HG03135 (cell line): ENCODE results near the gene SEMA3G.

Source experiments
- ATAC-seq: cut with Tn5 transposase; IDR thresholded peaks from one replicate; pipeline ENCODE4 v1.9.1; 2021; ENCODE audit warnings: mild to moderate bottlenecking, moderate library complexity; ENCODE audit not compliant: unreplicated experiment

Gene SEMA3G

DNA sequence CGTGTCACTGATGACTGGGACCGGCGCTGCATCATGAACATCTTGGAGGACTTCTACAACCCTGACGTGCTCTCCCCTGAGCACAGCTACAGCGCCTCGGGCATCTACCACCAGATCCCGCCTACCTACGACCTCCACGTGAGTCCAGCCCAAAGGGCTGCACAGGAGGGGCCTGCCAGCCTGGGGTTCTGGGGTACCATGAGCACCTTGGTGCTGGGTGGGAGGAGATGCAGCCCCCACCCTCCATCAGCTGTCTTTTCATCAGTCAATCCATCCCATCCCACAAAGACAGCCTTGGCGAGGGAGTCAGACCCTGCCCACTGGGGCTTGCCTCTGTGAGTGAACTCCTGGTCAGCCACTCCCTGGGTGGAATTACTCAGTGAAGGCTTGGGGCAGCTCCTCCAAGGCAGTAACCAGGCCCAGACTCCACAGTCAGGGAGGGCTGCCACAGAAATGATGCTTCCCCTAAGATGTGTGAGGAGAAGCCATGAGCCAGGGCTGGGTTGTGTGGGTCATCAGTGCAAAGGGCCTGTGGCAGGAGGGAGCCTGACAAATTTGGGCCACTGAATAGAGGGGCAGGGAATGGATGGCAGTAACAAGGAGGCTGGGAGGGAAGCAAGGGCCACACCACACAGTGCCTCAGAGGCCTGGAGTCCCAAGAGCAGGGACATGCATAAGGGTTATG, 47.9 kb downstream of the SEMA3G start:
- no peak for ATAC-seq

DNA sequence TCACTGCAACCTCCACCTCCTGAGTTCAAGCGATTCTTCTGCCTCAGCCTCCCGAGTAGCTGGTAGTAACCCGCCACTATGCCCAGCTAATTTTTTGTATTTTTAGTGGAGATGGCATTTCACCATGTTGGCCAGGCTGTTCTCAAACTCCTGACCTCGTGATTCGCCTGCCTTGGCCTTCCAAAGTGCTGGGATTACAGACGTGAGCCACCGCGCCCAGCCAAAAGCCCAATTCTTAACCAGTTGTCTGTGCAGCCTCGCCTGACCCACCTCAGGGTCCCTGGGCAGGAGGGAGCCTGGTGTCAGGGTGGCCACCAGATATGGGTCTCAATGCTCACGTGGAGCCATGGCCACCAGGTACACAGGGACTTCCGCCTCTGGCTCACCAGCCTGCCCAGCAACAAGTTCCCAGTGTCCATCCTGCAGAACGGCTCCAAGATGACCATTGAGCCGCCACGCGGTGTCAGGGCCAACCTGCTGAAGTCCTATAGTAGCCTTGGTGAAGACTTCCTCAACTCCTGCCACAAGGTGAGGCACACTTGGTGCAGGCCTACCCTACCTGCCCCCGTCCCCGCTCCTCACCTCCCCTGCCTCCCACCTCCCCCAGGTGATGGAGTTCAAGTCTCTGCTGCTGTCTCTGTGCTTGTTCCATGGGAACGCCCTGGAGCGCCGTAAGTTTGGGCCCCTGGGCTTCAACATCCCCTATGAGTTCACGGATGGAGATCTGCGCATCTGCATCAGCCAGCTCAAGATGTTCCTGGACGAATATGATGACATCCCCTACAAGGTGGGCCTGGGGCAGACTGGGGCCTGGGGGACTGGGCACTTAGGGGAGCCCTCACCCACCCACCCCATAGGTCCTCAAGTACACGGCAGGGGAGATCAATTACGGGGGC, 48.6 kb downstream of the SEMA3G start:
- no peak for ATAC-seq

DNA sequence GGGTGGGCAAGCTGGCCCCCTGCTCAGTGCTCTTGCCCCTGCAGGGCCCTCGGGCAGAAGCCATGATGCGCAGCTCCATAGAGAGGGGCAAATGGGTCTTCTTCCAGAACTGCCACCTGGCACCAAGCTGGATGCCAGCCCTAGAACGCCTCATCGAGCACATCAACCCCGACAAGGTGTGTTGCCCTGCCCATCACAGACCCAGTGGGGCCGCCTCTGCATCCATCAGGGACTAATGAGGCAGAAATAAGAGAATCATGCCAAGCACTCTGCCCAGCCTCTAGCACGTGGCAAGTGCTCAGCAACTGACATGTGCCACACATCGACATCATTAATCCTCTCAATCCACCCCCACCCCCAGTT, 49.4 kb downstream of the SEMA3G start:
- ATAC-seq: no peak

DNA sequence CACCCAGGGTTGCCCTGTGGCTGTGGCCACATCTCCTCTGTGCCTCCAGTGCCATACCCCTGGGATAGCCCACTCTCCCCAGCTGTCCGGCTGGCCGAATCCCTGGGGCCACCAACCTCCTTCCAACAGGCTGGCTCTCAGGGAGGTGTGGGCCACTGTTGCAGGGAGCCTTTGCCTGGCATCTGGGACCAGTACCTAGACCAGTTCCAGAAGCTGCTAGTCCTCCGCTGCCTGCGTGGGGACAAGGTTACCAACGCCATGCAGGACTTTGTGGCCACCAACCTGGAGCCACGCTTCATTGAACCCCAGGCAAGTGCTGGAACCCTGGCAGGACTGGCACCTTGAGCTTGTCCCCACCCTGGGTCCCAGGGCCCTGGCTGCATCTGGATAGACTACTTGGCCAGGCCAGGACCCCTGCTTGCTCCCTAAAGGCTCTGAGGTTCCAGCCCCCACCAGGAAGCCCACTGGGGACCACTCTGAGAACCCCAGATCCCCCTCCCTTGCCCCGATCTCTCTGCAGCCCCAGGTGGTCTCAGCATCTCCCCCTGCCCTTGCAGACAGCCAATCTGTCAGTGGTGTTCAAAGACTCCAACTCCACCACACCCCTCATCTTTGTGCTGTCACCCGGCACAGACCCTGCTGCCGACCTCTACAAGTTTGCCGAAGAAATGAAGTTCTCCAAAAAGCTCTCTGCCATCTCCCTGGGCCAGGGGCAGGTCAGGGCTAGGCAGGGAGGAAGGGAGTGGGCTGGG, 50.0 kb downstream of the SEMA3G start:
- ATAC-seq: no peak

DNA sequence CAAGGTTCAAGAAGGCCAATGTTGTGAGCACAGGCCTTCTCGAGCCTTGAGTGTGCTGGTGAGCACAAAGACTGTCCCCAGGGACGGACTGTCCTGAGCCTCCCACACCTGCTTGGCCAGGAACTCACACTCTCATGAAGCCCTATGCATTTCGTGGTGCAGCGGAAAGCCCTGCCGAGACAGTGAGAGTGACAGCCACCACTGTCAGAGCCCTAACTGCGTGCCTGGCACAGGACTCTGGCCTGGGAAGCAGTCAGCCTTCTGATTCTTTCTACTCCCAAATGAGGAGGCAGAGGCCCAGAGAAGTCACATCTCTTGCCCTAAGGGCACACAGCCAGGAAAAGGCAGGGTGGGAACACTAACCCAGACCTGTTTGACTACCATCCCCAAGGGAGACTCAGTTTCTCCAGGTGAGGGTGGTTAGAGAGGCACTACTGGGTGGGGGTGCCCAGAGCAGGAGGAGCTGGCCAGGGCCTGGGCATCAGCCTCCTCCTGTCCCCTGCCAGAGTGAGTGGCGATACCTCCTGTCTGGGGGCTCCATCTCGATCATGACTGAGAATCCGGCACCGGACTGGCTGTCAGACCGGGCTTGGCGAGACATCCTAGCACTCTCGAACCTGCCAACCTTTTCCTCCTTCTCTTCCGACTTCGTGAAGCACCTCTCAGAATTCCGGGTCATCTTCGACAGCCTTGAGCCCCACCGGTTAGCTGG, 50.8 kb downstream of the SEMA3G start:
- no peak for ATAC-seq

DNA sequence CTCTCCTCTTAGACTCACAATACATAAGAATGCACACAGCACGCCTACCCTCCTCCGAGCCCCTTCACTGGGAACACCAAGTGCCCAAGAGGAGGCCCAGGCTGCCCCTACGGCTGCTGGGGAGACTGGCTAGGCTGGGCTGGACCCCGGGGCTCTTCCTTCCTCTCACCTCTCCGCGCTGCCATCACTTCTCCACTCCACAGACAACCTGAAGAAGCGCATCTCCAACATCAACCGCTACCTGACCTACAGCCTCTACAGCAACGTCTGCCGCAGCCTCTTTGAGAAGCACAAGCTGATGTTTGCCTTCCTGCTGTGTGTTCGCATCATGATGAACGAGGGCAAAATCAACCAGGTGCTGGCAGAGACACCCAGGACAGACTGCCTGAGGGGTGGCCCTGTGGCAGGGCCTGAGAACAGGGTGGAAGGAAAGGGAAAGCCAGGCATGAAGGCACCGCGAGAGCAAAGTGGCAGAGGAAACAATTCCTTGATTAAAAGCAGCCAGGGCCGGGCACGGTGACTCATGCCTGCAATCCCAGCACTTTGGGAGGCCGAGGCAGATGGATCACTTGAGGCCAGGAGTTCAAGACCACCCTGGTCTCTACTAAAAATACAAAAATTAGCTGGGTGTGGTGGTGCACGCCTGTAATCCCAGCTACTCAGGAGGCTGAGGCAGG, 51.6 kb downstream of the SEMA3G start:
- no peak for ATAC-seq

DNA sequence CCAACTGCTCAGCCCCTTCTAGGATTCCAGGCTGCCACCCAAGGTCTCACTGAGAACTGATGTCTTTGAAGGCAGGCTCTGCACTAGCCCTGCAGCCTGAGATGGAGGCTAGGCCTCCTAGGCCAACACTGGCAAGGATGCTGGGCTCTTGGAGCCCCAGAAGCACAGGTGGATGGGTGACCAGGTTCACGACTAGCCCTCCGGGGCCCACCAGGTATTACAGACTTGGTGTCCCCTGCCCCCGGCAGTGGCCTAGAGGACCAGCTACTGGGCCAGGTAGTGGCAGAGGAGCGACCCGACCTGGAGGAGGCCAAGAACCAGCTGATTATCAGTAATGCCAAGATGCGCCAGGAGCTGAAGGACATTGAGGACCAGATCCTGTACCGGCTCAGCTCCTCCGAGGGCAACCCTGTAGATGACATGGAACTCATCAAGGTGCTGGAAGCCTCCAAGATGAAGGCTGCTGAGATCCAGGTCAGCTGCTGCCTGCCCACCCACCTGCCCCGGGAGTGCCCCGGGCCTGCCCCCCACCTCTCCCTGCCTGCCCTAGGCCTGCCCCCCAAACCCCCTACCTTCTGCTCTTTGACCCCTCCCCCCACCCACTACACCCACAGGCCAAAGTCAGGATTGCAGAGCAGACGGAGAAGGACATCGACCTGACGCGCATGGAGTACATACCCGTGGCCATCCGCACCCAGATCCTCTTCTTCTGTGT, 52.5 kb downstream of the SEMA3G start:
- ATAC-seq: no peak

DNA sequence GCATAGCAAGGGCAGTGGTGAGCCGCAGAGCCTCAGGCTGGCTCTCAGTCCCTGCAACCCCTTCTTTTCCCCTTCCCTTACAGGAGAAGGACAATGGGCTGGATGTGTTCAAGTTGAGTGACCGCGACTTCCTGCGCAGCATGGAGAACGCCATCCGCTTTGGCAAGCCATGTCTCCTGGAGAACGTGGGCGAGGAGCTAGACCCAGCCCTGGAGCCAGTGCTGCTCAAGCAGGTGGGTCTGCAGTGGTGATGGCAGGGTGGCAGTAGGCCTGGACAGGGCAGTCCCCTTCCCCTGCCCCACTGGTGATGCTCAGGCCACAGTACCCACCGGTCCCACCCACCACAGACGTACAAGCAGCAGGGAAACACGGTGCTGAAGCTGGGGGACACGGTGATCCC, 53.8 kb downstream of the SEMA3G start:
- ATAC-seq: no peak

DNA sequence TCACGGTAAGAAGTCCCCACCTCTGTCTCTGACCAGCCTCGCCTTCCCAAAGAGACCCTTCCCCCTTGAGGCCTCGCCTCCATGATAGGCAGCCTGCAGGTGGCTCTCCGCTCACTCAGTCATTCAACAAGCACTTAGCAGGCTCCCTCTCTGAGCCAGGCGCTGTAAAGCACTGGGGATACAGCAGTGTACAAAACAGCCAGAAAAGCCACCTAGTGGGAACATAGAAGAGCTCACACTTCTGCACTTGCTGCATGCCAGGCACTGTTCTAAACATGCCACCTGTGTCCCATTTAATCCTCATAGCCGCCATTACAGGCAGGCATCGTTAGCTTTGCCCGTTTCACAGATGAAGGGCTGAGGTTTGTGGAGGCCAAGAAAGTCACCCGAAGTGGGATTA, 56.0 kb downstream of the SEMA3G start:
- ATAC-seq: no peak

DNA sequence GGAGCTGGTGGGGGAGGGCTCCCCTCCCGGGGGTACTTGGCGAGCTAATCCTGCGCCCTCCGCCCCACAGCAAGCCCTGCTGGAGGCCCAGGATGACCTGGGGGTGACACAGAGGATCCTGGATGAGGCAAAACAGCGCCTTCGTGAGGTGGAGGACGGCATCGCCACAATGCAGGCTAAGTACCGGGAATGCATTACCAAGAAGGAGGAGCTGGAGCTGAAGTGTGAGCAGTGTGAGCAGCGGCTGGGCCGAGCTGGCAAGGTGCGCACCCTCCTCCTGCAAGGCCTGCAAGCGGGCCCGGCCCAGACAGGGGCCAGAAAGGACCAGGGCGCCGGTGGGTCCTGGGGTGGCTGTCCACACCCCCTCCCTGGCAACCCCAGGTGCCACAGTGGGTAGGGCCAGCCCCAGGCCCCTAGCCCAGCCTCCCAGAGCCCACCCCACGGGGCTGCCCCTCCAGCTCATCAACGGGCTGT, 56.5 kb downstream of the SEMA3G start:
- ATAC-seq: no peak

DNA sequence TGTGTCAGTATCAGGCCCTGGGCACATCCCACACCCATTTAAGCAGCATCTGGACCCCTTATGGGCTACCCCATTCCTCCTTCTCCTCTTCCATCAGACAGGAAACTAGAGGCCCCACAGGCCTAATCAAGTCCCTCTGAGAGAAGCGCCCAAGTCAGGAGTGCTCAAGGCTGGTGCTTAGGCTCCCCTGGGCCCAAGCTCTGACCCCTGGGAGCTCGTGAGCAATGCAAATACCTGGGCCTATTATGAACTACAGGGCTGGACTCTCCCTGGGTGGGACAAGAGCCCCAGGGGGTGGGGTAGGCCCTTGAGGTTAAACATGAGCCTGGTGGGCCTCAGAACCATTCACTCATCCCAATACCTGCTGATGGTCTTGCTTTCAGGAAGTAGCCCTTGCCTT, 57.4 kb downstream of the SEMA3G start:
- no peak for ATAC-seq

DNA sequence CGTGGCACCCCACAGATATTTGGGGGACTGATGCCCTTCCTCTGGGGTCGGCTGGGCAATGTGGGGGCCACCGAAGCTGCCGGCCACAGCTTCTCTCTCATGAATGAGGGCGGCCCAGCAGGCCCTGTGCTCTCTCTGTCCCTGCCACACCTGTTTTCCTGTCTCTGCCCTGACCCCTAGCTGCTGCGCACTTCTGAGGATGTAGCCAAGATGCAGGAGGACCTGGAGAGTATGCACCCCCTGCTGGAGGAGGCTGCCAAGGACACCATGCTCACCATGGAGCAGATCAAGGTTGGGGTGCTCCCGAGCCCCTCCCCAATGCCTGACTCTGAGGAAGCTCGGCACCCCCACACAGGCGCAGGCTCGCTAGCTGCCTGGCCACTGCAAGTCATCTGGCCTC, 59.7 kb downstream of the SEMA3G start:
- no peak for ATAC-seq

DNA sequence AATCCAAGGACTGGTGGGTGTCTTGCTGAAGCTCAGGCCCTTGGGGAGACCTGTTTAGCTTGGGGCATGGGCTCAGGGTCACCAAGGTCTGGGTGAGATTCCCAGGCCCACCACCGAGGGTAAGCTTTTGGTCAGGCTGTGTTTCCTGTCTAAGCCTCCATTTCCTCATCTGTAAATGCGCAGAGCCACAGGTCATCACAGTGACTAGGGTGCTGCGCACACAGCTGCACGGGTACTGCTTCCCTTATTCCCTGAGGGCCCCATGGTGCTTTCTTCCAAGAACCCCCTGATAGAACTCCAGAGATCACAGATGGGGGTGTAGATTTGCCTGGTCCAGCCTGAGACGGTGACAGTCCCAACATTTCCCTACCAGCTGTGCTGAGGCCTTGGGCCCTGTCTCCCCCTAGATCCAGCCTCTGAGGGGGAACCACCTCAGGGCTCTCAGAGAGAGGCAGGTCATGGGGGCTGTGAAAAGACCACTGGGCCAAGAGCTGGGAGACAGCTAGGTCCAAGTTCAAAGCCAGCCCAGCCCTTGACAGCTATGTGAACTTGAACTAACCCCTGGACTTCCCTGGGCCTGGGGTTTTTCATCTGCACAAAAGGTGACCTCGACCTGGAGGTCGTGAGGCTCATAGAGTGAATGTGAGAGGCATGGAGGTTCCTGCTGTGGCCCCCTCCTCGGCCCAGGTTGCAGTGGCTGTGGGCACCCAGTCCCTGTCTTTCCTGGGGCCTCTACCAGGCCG, 60.7 kb downstream of the SEMA3G start:
- no peak for ATAC-seq

DNA sequence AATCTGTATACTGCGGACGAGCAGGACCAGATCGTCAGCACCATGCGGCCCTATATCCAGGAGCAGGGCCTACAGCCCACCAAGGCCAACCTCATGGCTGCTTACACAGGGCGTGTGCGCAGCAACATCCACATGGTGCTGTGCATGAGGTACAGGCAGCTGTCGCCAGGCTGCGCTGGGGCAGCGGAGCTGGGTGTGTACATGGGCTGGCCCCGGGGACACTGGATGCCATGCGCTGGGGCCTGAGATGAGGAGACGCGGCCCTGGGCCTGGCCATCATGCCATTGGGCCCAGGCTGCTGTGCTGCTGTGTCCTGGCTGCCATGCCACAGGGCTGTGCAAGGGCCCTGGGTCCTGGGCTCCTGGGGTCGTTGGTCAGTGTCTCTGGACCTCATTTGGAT, 61.5 kb downstream of the SEMA3G start:
- no peak for ATAC-seq
